GM12874 (cell line): ENCODE results near the gene EXTL1.

Source experiments
- TF ChIP-seq, protein P1 (sequence below): IDR thresholded peaks from 2 replicates; pipeline ENCODE4 v1.5.1; 2011; ENCODE audit warnings: low read depth, mild to moderate bottlenecking, control low read depth, low read length, moderate library complexity; ENCODE audit not compliant: insufficient read depth

Gene EXTL1

GRCh38 chr1:26015358-26015757 lies 6.2 kb upstream of the EXTL1 start:
- TF ChIP-seq, protein P1, sequence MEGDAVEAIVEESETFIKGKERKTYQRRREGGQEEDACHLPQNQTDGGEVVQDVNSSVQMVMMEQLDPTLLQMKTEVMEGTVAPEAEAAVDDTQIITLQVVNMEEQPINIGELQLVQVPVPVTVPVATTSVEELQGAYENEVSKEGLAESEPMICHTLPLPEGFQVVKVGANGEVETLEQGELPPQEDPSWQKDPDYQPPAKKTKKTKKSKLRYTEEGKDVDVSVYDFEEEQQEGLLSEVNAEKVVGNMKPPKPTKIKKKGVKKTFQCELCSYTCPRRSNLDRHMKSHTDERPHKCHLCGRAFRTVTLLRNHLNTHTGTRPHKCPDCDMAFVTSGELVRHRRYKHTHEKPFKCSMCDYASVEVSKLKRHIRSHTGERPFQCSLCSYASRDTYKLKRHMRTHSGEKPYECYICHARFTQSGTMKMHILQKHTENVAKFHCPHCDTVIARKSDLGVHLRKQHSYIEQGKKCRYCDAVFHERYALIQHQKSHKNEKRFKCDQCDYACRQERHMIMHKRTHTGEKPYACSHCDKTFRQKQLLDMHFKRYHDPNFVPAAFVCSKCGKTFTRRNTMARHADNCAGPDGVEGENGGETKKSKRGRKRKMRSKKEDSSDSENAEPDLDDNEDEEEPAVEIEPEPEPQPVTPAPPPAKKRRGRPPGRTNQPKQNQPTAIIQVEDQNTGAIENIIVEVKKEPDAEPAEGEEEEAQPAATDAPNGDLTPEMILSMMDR = no peak

DNA sequence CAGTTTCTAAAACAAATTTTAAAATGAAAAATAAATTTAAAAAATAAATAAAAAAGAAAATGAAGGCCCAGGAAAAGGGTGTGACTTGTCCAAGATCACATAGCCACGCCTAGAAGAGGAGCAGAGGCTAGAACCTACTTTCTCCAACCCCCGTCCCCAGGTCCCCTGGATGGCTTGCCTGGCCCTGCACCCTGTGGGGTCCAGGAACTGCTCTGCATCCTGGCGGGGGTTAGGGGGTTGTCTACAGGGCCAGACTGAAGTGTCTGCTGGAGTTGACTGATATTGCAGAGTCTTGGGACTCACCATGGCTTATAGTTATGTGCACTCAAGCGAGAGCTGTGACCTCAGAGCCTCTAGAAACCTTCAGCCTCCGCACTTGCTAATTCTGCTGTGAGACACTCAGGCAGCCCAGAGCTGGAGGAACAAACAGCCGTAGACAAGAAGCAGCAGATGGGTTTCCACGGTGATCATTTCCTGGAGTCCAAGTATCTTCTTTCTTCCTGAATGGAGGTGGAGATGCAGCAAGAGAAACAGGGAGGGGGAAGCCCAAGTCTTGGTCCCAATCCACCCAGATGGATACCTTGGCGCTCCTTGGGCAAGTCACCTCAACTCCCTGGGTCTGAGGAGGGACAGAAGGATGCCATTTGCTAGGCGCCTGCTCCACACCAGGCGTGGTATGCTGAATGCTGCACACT lies 5.2 kb upstream of the EXTL1 start:
- TF ChIP-seq, protein P1 = no peak

GRCh38 chr1:26016953-26017545 lies 4.5 kb upstream of the EXTL1 start:
- TF ChIP-seq, protein P1 = no peak

- TF ChIP-seq, protein P1 = no peak
Observed at GRCh38 chr1:26017606-26018005, 4.0 kb upstream of the EXTL1 start.

GRCh38 chr1:26019641-26020315 lies 1.8 kb upstream of the EXTL1 start:
- TF ChIP-seq, protein P1 = no peak

- TF ChIP-seq, protein P1 = no peak
Observed at GRCh38 chr1:26020330-26020768, 1.2 kb upstream of the EXTL1 start.

DNA sequence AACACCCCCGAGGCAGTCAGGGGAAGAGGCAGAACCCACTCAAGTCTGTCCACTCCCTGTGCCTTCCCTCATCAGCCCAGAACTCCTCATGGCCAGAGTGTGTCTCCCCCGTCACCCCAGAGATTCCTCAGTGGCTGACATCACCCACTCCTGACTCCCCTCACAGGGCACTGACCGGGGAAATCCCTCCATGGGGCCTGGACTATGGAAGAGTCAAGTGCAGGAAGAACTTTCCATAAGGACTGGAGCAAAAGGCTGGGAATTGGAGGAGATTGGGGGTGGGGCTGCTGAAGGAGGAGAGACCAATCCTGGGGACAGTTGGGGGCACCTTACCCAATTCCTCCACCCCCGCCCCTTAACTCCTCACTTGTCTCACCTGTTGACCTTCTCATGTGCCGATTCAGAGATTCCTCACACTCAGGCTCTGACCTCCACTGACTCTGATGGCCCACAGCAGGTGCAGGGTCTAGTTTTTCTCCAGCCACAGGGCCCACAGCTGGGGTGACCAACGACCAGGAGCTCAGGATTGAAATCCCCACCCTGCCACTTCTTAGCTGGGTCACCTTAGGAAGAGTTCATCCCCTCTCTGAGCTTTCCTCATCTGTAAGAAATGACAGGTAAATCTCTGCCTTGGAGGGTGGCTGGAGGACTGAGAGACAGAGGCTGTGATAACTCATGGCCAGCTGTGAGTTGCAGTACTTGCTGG lies 481 bp upstream of the EXTL1 start:
- TF ChIP-seq, protein P1 = no peak
